ENCODE results near the gene DOCK7.

GRCh38 chr1:62727656-62728407 lies 39.6 kb upstream of the DOCK7 start:
- TF ChIP-seq EZH2 (optimal IDR thresholded peaks at IDR 0.05; ENCODE audit: low read depth, low read length) (no peak), CTCF (IDR thresholded peaks at IDR 0.05; ENCODE audit: low read length) (no peak)
